GM19193 (cell line): Measurements from ENCODE around the gene WDR73.

Source experiments
- POLR2A ChIP-seq: IDR thresholded peaks from 4 replicates; pipeline ENCODE4 v1.6.1; 2011; ENCODE audit not compliant: insufficient read depth, insufficient read length; ENCODE audit errors: extremely low read depth

WDR73 gene

GRCh38 chr15:84638103-84638502 is 16.0 kb downstream of the WDR73 start:
- TF ChIP-seq POLR2A, result no peak

DNA sequence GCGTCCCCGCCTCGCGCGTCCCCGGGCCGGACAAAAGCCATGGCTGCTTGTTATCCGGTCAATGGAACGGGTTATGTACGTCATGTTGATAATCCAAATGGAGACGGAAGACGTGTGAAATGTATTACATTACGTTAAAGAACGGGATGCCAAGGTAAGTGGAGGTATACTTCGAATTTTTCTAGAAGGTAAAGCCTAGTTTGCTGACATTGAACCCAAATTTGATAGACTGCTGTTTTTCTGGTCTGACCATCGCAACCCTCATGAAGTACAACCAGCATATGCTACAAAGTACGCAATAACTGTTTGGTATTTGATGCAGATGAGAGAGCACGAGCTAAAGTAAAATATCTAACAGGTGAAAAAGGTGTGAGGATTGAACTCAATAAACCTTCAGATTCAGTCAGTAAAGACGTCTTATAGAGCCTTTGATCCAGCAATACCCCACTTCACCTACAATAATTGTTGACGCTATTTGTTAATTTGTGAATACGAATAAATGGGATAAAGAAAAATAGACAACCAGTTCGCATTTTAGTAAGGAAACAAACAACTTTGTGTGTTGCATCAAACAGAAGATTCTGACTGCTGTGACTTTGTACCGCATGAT is 19.8 kb downstream of the WDR73 start:
- no peak for TF ChIP-seq POLR2A

GRCh38 chr15:84633311-84634227 is 20.5 kb downstream of the WDR73 start:
- TF ChIP-seq POLR2A, result no peak

DNA sequence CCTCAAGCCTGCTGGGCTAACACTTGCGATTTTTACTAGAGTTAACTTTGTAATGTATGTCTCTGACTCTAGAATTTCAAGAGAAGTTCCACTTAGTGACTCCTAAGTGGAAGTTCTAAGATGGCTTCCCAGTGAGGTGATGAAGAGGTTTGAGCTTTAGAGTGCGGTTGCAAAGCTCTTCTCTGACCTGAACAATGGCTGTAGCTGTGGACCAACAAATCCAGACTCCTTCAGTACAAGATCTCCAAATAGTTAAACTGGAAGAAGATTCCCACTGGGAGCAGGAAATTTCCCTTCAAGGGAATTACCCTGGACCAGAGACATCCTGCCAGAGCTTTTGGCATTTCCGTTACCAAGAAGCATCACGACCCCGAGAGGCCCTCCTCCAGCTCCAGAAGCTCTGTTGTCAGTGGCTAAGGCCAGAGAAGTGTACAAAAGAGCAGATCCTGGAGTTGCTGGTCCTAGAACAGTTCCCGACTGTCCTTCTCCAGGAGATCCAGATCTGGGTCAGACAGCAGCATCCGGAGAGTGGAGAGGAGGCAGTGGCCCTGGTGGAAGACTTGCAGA is 22.3 kb downstream of the WDR73 start:
- no peak for TF ChIP-seq POLR2A

DNA sequence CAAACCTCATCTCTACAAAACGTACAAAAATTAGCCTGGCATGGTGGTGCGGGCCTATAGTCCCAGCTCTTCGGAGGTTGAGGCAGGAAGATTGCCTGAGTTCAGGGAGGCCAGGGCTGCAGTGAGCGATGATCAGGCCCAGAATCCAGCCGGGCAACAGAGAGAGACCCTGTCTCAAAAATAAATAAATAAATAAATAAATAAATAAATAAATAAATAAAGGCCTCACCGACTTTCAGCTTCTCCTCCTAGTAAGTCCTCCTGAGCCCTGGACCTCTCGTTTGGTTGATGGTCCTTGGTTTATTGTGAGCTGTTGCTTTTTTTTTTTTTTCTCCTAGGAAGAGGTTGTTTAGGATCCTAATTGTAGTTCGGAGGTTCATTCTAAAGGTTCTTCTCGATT is 25.1 kb downstream of the WDR73 start:
- no peak for TF ChIP-seq POLR2A

- TF ChIP-seq POLR2A, result no peak
These were observed 29.0 kb downstream of the WDR73 start for GRCh38 chr15:84625123-84625522.

- TF ChIP-seq POLR2A, result no peak
These were observed 29.7 kb downstream of the WDR73 start for GRCh38 chr15:84624359-84624758.

GRCh38 chr15:84621358-84621979 is 32.6 kb downstream of the WDR73 start:
- TF ChIP-seq POLR2A, result no peak

DNA sequence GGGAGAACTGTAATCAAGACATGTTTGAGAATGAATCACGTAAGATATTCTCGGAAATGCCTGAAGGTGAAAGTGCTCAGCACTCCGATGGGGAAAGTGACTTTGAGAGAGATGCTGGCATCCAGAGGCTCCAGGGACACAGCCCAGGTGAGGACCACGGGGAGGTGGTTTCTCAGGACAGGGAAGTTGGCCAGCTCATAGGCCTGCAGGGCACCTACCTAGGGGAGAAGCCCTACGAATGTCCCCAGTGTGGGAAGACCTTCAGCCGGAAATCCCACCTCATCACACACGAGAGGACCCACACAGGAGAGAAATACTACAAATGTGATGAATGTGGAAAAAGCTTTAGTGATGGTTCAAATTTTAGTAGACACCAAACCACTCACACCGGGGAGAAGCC is 33.5 kb downstream of the WDR73 start:
- TF ChIP-seq POLR2A, result no peak

GRCh38 chr15:84616235-84616634 is 37.8 kb downstream of the WDR73 start:
- TF ChIP-seq POLR2A, result no peak

- no peak for TF ChIP-seq POLR2A
These were observed 42.5 kb downstream of the WDR73 start for GRCh38 chr15:84611631-84612030.

DNA sequence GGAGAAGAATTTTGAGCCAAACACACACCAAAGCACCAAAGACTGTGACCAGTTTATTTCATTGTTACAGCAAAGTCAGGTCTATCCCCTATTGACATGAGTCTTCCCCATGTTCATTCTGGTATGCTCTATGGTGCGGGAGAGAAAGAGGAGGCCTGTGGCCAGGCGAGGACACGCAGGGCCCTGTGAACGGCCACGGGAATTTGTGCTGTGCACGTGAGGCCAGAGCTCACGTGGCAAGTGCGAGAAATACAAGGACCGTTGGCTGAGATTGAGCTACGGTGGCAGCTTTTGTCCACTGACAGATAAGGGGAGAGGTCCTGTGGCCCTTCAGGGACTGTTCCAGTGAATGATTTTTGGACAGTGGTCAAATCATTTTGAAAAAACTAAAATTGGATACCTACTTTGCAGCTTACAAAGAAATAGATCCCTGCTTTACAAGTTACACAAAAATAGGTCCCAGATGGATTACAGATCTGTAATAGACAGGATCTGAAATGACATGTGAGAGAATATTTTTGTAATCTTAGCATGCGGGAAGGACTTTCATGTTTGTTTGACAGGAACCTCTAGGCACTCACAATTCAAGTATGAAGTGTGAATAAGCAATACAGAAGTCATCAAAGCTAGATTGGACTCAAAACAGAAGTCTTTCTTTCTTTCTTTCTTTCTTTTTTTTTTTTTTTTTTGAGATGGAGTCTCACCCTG is 44.1 kb downstream of the WDR73 start:
- TF ChIP-seq POLR2A, result no peak

DNA sequence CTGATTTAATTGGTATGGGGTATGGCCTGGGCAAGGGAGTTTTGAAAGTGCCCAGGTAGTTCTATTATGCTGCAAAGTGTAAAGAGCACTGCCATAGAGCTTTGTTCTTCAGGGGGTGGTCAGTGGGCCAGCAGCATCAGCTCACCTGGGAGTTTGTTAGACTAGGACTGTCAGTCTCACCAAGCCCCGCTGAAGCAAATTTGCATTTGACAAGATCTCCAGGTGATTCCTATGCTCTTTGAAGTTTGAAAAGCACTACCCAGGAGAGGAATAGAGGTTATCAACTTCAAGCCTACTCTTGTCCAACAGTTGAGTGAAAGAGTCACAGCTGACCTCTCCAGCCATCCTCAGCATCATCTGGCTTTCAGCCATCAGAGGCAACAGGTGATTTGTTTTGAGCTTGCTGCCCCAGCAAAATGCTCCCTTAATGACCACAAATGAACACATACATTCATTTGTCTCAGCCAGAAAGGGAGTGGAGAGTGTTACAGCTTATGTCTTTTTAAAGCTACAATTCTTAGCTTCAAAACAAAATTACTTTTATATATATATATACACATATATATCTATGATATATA is 45.3 kb downstream of the WDR73 start:
- no peak for TF ChIP-seq POLR2A

- TF ChIP-seq POLR2A, result no peak
These were observed 47.4 kb downstream of the WDR73 start for GRCh38 chr15:84606653-84607120.
